Bronchial epithelial cell (primary cell): ENCODE results near the gene VPS45. TPM values are rescaled to one million over a fixed set of nuclear protein-coding genes. Genes with fewer than 3 reads are reported as not detected.

Source experiments
- DNase-seq: peaks from one replicate; pipeline ENCODE4 v3.0.0-alpha.2; 2010; ENCODE audit warnings: low read depth
- FAIRE-seq: peaks from 2 replicates; lab custom pipeline; 2011; peaks lifted over from hg19 to GRCh38; lab: Jason Lieb, UNC
- H3K27me3 ChIP-seq: 2 replicates; pipeline ENCODE4 v1.5.1; 2011; ENCODE audit warnings: low read length; ENCODE audit not compliant: control insufficient read depth, insufficient read depth
- H3K36me3 ChIP-seq: 2 replicates; pipeline ENCODE4 v1.5.1; 2011; ENCODE audit warnings: low read length; ENCODE audit not compliant: control insufficient read depth, insufficient read depth
- H3K4me3 ChIP-seq: 2 replicates; pipeline ENCODE4 v1.5.1; 2011; ENCODE audit warnings: mild to moderate bottlenecking, low read depth, low read length, control low read depth
- CTCF ChIP-seq: IDR thresholded peaks from 2 replicates; pipeline ENCODE4 v1.5.1; 2011; ENCODE audit warnings: mild to moderate bottlenecking, moderate library complexity, low read length, control low read depth, inconsistent platforms; ENCODE audit not compliant: insufficient read depth, severe bottlenecking
- total RNA-seq: library from RNA; depleted of rRNA; stranded (reverse); fragments of >200 nt; gene quantifications from 2 replicates; pipeline ENCODE4 v1.2.1, GENCODE V29; 2014

Gene VPS45
- total RNA-seq, 1 donor from 2014 or later: 21.6 TPM

- Histone ChIP-seq H3K36me3 (no peaks in the 10 kb centered on the region), H3K27me3 (no peaks in the 10 kb centered on the region), H3K4me3 (no peak overlapping the region)
- FAIRE-seq (no peak), DNase-seq (no peak)
- no peak for TF ChIP-seq CTCF
These were observed 88.0 kb downstream of the VPS45 start for GRCh38 chr1:150155413-150156071.

GRCh38 chr1:150156868-150157603, 89.5 kb downstream of the VPS45 start:
- Histone ChIP-seq H3K27me3 (no peaks in the 10 kb centered on the region), H3K36me3 (no peaks in the 10 kb centered on the region), H3K4me3 (no peak overlapping the region)
- FAIRE-seq (no peak), DNase-seq (no peak)
- no peak for TF ChIP-seq CTCF

GRCh38 chr1:150159550-150159949, 92.0 kb downstream of the VPS45 start:
- TF ChIP-seq CTCF: no peak
- FAIRE-seq (no peak), DNase-seq (no peak)
- Histone ChIP-seq H3K4me3 (no peak overlapping the region), H3K36me3 (no peaks in the 10 kb centered on the region), H3K27me3 (no peaks in the 10 kb centered on the region)

GRCh38 chr1:150160964-150161621, 93.5 kb downstream of the VPS45 start:
- no peak overlapping the region for H3K4me3 ChIP-seq
- no peaks in the 10 kb centered on the region for H3K27me3 ChIP-seq
- no peak for FAIRE-seq
- H3K36me3 ChIP-seq: no peaks in the 10 kb centered on the region
- DNase-seq: no peak
- TF ChIP-seq CTCF: no peak

GRCh38 chr1:150161747-150162581, 94.4 kb downstream of the VPS45 start:
- DNase-seq: peak; percentile 21
- no peaks in the 10 kb centered on the region for H3K27me3 ChIP-seq
- H3K36me3 ChIP-seq: no peaks in the 10 kb centered on the region
- no peak for FAIRE-seq
- TF ChIP-seq CTCF: no peak
- H3K4me3 ChIP-seq: no peak overlapping the region
